Measurements from ENCODE around the gene DNM3.
"Not testable (repeated sequence)": the region's sequence is repeated elsewhere in the genome, so short reads cannot be mapped to it uniquely, and the experiment has no call there.

Gene DNM3

GRCh38 chr1:172431204-172431603, 589.9 kb downstream of the DNM3 start:
- no peak for TF ChIP-seq ZC3H10 (CRISPR knock-in tag; IDR thresholded peaks at IDR 0.05)
- TF ChIP-seq POU6F1 (CRISPR knock-in tag; IDR thresholded peaks at IDR 0.05; ENCODE audit: borderline replicate concordance, low read depth): no peak
- no peak for TF ChIP-seq RARB (CRISPR knock-in tag; IDR thresholded peaks at IDR 0.05)
- TF ChIP-seq CSRNP3 (CRISPR knock-in tag; IDR thresholded peaks at IDR 0.05): no peak
- no peak for TF ChIP-seq ZFP3 (CRISPR knock-in tag; IDR thresholded peaks at IDR 0.05)
- no peak for TF ChIP-seq ZFP30 (CRISPR knock-in tag; IDR thresholded peaks at IDR 0.05)
- TF ChIP-seq SNAI2 (CRISPR knock-in tag; IDR thresholded peaks at IDR 0.05): no peak
- TF ChIP-seq BACH2 (CRISPR knock-in tag; IDR thresholded peaks at IDR 0.05; ENCODE audit: borderline replicate concordance): no peak
- TF ChIP-seq GLIS3 (CRISPR knock-in tag; IDR thresholded peaks at IDR 0.05): no peak
- no peak for TF ChIP-seq TOX (CRISPR knock-in tag; IDR thresholded peaks at IDR 0.05; ENCODE audit: borderline replicate concordance)
- ATAC-seq: no peak

DNA sequence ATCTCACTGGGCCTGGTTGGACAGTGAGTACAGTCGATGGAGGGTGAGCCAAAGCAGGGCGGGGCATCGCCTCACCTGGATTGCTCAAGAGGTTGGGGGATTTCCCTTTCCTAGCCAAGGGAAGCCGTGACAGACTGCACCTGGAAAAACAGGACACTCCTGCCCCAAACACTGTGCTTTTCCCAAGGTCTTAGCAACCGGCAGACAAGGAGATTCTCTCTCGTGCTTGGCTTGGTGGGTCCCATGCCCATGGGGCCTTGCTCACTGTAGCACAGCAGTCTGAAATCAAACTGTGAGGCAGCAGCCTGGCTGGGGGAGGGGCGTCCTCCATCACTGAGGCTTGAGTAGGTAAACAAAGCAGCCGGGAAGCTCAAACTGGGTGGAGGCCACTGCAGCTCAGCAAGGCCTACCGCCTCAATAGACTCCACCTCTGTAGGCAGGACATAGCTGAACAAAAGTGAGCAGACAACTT, 590.5 kb downstream of the DNM3 start:
- TF ChIP-seq ZFP30 (CRISPR knock-in tag; IDR thresholded peaks at IDR 0.05) (no peak), POU6F1 (CRISPR knock-in tag; IDR thresholded peaks at IDR 0.05; ENCODE audit: borderline replicate concordance, low read depth) (no peak), ARNTL (CRISPR knock-in tag; IDR thresholded peaks at IDR 0.05; ENCODE audit: borderline replicate concordance, low read depth) (no peak), TCF4 (CRISPR knock-in tag; IDR thresholded peaks at IDR 0.05; ENCODE audit: borderline replicate concordance) (no peak), RARB (CRISPR knock-in tag; IDR thresholded peaks at IDR 0.05) (no peak), ZNF565 (CRISPR knock-in tag; conservative IDR thresholded peaks at IDR 0.05; ENCODE audit: low read depth) (no peak), BACH2 (CRISPR knock-in tag; IDR thresholded peaks at IDR 0.05; ENCODE audit: borderline replicate concordance) (no peak), TOX (CRISPR knock-in tag; IDR thresholded peaks at IDR 0.05; ENCODE audit: borderline replicate concordance) (no peak), ZNF70 (CRISPR knock-in tag; IDR thresholded peaks at IDR 0.05) (no peak)
- no peak for ATAC-seq

GRCh38 chr1:172437183-172437582, 595.9 kb downstream of the DNM3 start:
- ATAC-seq: not testable (repeated sequence)
- TF ChIP-seq ZNF8 (CRISPR knock-in tag; IDR thresholded peaks at IDR 0.05): peak; percentile 73; the same call in 1 of the 2 replicates

GRCh38 chr1:172442404-172442803, 601.1 kb downstream of the DNM3 start:
- ATAC-seq: no peak
- TF ChIP-seq ZNF565 (CRISPR knock-in tag; conservative IDR thresholded peaks at IDR 0.05; ENCODE audit: low read depth): no peak
- TF ChIP-seq CREB5 (CRISPR knock-in tag; IDR thresholded peaks at IDR 0.05; ENCODE audit: low read depth): no peak
- TF ChIP-seq TOX (CRISPR knock-in tag; IDR thresholded peaks at IDR 0.05; ENCODE audit: borderline replicate concordance): no peak

- TF ChIP-seq SNAI2 (CRISPR knock-in tag; IDR thresholded peaks at IDR 0.05): no peak
- TF ChIP-seq, protein P1, sequence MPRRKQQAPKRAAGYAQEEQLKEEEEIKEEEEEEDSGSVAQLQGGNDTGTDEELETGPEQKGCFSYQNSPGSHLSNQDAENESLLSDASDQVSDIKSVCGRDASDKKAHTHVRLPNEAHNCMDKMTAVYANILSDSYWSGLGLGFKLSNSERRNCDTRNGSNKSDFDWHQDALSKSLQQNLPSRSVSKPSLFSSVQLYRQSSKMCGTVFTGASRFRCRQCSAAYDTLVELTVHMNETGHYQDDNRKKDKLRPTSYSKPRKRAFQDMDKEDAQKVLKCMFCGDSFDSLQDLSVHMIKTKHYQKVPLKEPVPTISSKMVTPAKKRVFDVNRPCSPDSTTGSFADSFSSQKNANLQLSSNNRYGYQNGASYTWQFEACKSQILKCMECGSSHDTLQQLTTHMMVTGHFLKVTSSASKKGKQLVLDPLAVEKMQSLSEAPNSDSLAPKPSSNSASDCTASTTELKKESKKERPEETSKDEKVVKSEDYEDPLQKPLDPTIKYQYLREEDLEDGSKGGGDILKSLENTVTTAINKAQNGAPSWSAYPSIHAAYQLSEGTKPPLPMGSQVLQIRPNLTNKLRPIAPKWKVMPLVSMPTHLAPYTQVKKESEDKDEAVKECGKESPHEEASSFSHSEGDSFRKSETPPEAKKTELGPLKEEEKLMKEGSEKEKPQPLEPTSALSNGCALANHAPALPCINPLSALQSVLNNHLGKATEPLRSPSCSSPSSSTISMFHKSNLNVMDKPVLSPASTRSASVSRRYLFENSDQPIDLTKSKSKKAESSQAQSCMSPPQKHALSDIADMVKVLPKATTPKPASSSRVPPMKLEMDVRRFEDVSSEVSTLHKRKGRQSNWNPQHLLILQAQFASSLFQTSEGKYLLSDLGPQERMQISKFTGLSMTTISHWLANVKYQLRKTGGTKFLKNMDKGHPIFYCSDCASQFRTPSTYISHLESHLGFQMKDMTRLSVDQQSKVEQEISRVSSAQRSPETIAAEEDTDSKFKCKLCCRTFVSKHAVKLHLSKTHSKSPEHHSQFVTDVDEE (CRISPR knock-in tag; IDR thresholded peaks at IDR 0.05): no peak
- no peak for TF ChIP-seq TCF4 (CRISPR knock-in tag; IDR thresholded peaks at IDR 0.05; ENCODE audit: borderline replicate concordance)
- TF ChIP-seq ARNTL (CRISPR knock-in tag; IDR thresholded peaks at IDR 0.05; ENCODE audit: borderline replicate concordance, low read depth): no peak
- TF ChIP-seq ZC3H10 (CRISPR knock-in tag; IDR thresholded peaks at IDR 0.05): no peak
- TF ChIP-seq CSDC2 (CRISPR knock-in tag; IDR thresholded peaks at IDR 0.05): no peak
- no peak for TF ChIP-seq POU6F1 (CRISPR knock-in tag; IDR thresholded peaks at IDR 0.05; ENCODE audit: borderline replicate concordance, low read depth)
- TF ChIP-seq, protein P2, sequence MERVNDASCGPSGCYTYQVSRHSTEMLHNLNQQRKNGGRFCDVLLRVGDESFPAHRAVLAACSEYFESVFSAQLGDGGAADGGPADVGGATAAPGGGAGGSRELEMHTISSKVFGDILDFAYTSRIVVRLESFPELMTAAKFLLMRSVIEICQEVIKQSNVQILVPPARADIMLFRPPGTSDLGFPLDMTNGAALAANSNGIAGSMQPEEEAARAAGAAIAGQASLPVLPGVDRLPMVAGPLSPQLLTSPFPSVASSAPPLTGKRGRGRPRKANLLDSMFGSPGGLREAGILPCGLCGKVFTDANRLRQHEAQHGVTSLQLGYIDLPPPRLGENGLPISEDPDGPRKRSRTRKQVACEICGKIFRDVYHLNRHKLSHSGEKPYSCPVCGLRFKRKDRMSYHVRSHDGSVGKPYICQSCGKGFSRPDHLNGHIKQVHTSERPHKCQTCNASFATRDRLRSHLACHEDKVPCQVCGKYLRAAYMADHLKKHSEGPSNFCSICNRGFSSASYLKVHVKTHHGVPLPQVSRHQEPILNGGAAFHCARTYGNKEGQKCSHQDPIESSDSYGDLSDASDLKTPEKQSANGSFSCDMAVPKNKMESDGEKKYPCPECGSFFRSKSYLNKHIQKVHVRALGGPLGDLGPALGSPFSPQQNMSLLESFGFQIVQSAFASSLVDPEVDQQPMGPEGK (CRISPR knock-in tag; IDR thresholded peaks at IDR 0.05; ENCODE audit: borderline replicate concordance): no peak
- no peak for TF ChIP-seq BACH2 (CRISPR knock-in tag; IDR thresholded peaks at IDR 0.05; ENCODE audit: borderline replicate concordance)
- TF ChIP-seq ZNF8 (CRISPR knock-in tag; IDR thresholded peaks at IDR 0.05): no peak
- TF ChIP-seq ZNF70 (CRISPR knock-in tag; IDR thresholded peaks at IDR 0.05): no peak
- ATAC-seq: peak; percentile 4
Observed at GRCh38 chr1:172442843-172443565, 601.7 kb downstream of the DNM3 start.

Data from SK-N-SH treated with all-trans-retinoic acid at 6 μM for 48 hours (cell line).